HG03565 (cell line): ENCODE results near the gene NARS2.

Experiments used
- ATAC-seq: cut with Tn5 transposase; IDR thresholded peaks from one replicate; pipeline ENCODE4 v1.9.1; 2021; ENCODE audit warnings: mild to moderate bottlenecking, moderate library complexity; ENCODE audit not compliant: unreplicated experiment

Gene NARS2

GRCh38 chr11:78386215-78386941 is 188.3 kb downstream of the NARS2 start:
- ATAC-seq, result no peak
